ENCODE measurements around the gene HS3ST3A1. TPM values are rescaled to one million over a fixed set of nuclear protein-coding genes. Genes with fewer than 3 reads are reported as not detected.

HS3ST3A1 gene
- total and polyA plus RNA-seq, 2 of the 4 experiments (the other 2 are of a cell fraction), result 8.8 to 9.0 TPM

GRCh38 chr17:13609941-13610340 lies 8.2 kb upstream of the HS3ST3A1 start:
- intact Hi-C loops (cut with micrococcal nuclease), result no loop called here
- H4K91ac ChIP-seq (ENCODE audit: insufficient read depth, low read depth, low read length), result no peak overlapping the region
- DNase-seq, result no peak
- H3K9me1 ChIP-seq (ENCODE audit: insufficient read depth, low read length), result no peaks in the 10 kb centered on the region
- H2AK5ac ChIP-seq (ENCODE audit: low read depth, low read length), result no peak overlapping the region
- H3K9ac ChIP-seq (ENCODE audit: low read depth, low read length), result no peak overlapping the region
- no peaks in the 10 kb centered on the region for H3K36me3 ChIP-seq (ENCODE audit: control insufficient read depth, insufficient read depth, low read length)
- TF ChIP-seq, protein P1, sequence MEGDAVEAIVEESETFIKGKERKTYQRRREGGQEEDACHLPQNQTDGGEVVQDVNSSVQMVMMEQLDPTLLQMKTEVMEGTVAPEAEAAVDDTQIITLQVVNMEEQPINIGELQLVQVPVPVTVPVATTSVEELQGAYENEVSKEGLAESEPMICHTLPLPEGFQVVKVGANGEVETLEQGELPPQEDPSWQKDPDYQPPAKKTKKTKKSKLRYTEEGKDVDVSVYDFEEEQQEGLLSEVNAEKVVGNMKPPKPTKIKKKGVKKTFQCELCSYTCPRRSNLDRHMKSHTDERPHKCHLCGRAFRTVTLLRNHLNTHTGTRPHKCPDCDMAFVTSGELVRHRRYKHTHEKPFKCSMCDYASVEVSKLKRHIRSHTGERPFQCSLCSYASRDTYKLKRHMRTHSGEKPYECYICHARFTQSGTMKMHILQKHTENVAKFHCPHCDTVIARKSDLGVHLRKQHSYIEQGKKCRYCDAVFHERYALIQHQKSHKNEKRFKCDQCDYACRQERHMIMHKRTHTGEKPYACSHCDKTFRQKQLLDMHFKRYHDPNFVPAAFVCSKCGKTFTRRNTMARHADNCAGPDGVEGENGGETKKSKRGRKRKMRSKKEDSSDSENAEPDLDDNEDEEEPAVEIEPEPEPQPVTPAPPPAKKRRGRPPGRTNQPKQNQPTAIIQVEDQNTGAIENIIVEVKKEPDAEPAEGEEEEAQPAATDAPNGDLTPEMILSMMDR (conservative IDR thresholded peaks at IDR 0.05; ENCODE audit: low read depth, low read length), result no peak
- no peak for TF ChIP-seq NFE2L2 (IDR thresholded peaks at IDR 0.05; ENCODE audit: low read depth, low read length)
- TF ChIP-seq SMC3 (IDR thresholded peaks at IDR 0.05; ENCODE audit: low read depth, low read length), result no peak
- TF ChIP-seq RFX5 (IDR thresholded peaks at IDR 0.05; ENCODE audit: low read depth, low read length), result no peak
- TF ChIP-seq RAD21 (IDR thresholded peaks at IDR 0.05; ENCODE audit: low read length), result no peak
- no peak for TF ChIP-seq RCOR1 (IDR thresholded peaks at IDR 0.05; ENCODE audit: insufficient replicate concordance, low read length)
- no peak overlapping the region for H3K18ac ChIP-seq (ENCODE audit: low read depth, low read length)
- H4K20me1 ChIP-seq (ENCODE audit: insufficient read depth, low read length), result no peaks in the 10 kb centered on the region
- H3K9me3 ChIP-seq (ENCODE audit: control insufficient read depth, insufficient read depth, low read length), result peaks cover 6% of the 10 kb centered on the region; the same call in 1 of the 2 replicates
- H3K79me1 ChIP-seq (ENCODE audit: low read depth in 1 of 2, low read length in 2 of 2), result no peaks in the 10 kb centered on the region
- H2AFZ ChIP-seq (replicated peaks; ENCODE audit: low read length, poor library complexity), result no peak overlapping the region
- H3K4ac ChIP-seq (ENCODE audit: low read depth, low read length), result no peak overlapping the region
- H3K14ac ChIP-seq (replicated peaks; ENCODE audit: low read depth, low read length), result no peak overlapping the region
- no peak overlapping the region for H3K4me3 ChIP-seq (ENCODE audit: insufficient read depth, low read depth, low read length)
- no peak overlapping the region for H3K23ac ChIP-seq (ENCODE audit: low read depth, low read length)
- BruUV-seq (replicated peaks), result no TSS peak
- no peak overlapping the region for H4K5ac ChIP-seq (ENCODE audit: low read depth, low read length)
- H2AK9ac ChIP-seq (replicated peaks; ENCODE audit: low read depth, low read length, poor library complexity), result no peak overlapping the region
- no peak overlapping the region for H3K56ac ChIP-seq (ENCODE audit: extremely low read depth, insufficient read depth, low read length)
- no peak overlapping the region for H2BK120ac ChIP-seq (ENCODE audit: low read depth, low read length)
- 0 out of 2 replicates have a peak, but pooled peaks have one; percentile 29 for ATAC-seq (ENCODE audit: low read depth)
- H2BK20ac ChIP-seq (ENCODE audit: low read depth, low read length), result no peak overlapping the region
- no peak overlapping the region for H3K27ac ChIP-seq (ENCODE audit: insufficient read depth, low read length)
- H3K27me3 ChIP-seq (ENCODE audit: control insufficient read depth, insufficient read depth, low read length), result no peaks in the 10 kb centered on the region; the same call in 1 of the 2 replicates
- H3K4me2 ChIP-seq (ENCODE audit: low read depth, low read length), result no peak overlapping the region
- CTCF ChIA-PET, result interaction anchor here (0.6 to 0.7 kb wide), 2 partner anchors 72 to 1547 kb away, joined by 3 to 5 read pairs; no protein-coding TSS in a partner anchor
- no CpG with 5 or more reads among the region's 4 CpGs for WGBS, 2 experiments (ENCODE audit: extremely low coverage in 2 of 2, insufficient read length in 1 of 2)
- POLR2A ChIA-PET (ENCODE audit: unreplicated experiment), result no interaction called here
- H2BK5ac ChIP-seq (ENCODE audit: low read depth, low read length, poor library complexity, severe bottlenecking), result no peak overlapping the region
- no peak overlapping the region for H2BK15ac ChIP-seq (ENCODE audit: low read depth, low read length)
- in situ Hi-C loops (cut with MboI; ENCODE audit: low sequenced_read_pairs), result no loop called here
- dilution Hi-C loops (cut with HindIII; ENCODE audit: low sequenced_read_pairs, unreplicated experiment), result no loop called here
- H4K8ac ChIP-seq (ENCODE audit: low read depth in 2 of 2, low read length in 2 of 2), result no peak overlapping the region
- no peaks in the 10 kb centered on the region for H3K4me1 ChIP-seq (ENCODE audit: control insufficient read depth, insufficient read depth, low read length)
